Stomach (tissue), 19 donors: ENCODE measurements around the gene DBN1. TPM values are rescaled to one million over a fixed set of nuclear protein-coding genes. Genes with fewer than 3 reads are reported as not detected.

Source experiments
- DNase-seq, 2 donors: peaks; one replicate each; pipeline versions ENCODE4 v3.0.0 to v3.0.0-alpha.2; 2013 to 2019
- H3K27ac ChIP-seq, 5 donors: fragments of 200-600 bp in 4 of 5; sonication (generic) in 4 of 5; one replicate each; pipeline ENCODE4 v1.5.1; 2013 to 2019; ENCODE audit warnings: mild to moderate bottlenecking in 1 of 5, moderate library complexity in 1 of 5
- H3K27me3 ChIP-seq, 3 donors: fragments of 200-600 bp; sonication (generic); one replicate each; pipeline ENCODE4 v1.5.1; 2017 to 2019; ENCODE audit warnings: mixed run types in 1 of 3
- H3K36me3 ChIP-seq, 4 donors: fragments of 200-600 bp; sonication (generic); 1 replicate in 3 of 4; 2 replicates in 1 of 4; pipeline ENCODE4 v1.5.1; 2016 to 2019
- H3K4me1 ChIP-seq, 4 donors: fragments of 200-600 bp; sonication (generic); one replicate each; pipeline ENCODE4 v1.5.1; 2016 to 2019
- H3K4me3 ChIP-seq, 4 donors: fragments of 200-600 bp; sonication (generic) in 3 of 4; one replicate each; pipeline ENCODE4 v1.5.1; 2016 to 2019; ENCODE audit warnings: mild to moderate bottlenecking in 1 of 4
- H3K9me3 ChIP-seq, 4 donors: fragments of 200-600 bp; sonication (generic); one replicate each; pipeline ENCODE4 v1.5.1; 2016 to 2019
- CTCF ChIP-seq, 7 experiments: fragments of 450-650 bp in 4 of 7; fragments of 200-600 bp in 3 of 7; sonication (generic) in 3 of 7; IDR thresholded peaks; one replicate each; pipeline ENCODE4 v1.5.1; 2016 to 2019; ENCODE audit warnings: antibody characterized with exemption in 7 of 7, control low read depth in 2 of 7, mild to moderate bottlenecking in 1 of 7
- EP300 ChIP-seq: sonication (generic); formaldehyde crosslinking; IDR thresholded peaks from one replicate; pipeline ENCODE4 v1.6.1; 2017; ENCODE audit warnings: antibody characterized with exemption
- POLR2A ChIP-seq, 4 donors: fragments of 450-650 bp; IDR thresholded peaks; one replicate each; pipeline ENCODE4 v1.6.1; 2016; ENCODE audit warnings: antibody characterized with exemption in 4 of 4, control low read depth in 2 of 4, mild to moderate bottlenecking in 1 of 4, moderate library complexity in 1 of 4
- POLR2AphosphoS5 ChIP-seq, 3 donors: sonication (generic); formaldehyde crosslinking; IDR thresholded peaks; one replicate each; pipeline ENCODE4 v1.6.1; 2016; ENCODE audit warnings: antibody characterized with exemption in 3 of 3
- WGBS, 5 donors: extraction: QIAGEN DNeasy Blood & Tissue Kit in 3 of 5; methylation state at CpG; one replicate each; pipeline versions ENCODE4 v1.1.5 to v1.1.7; 2013 to 2018; 5-methylcytosine and 5-hydroxymethylcytosine counted together
- intact Hi-C: fragments of 100-400 bp; cut with DNase I; formaldehyde crosslinking; loops from one replicate; pipeline ENCODE4 v1.15.1; 2023; ENCODE audit warnings: low total_unique reads
- long read RNA-seq, 10 donors: transcript quantifications; one replicate each; lab custom pipeline, GENCODE V29; 2026
- polyA plus RNA-seq, 3 donors: library from polyadenylated mRNA; stranded (reverse); fragments of 200-250 nt; gene quantifications; one replicate each; pipeline ENCODE4 v1.2.3, GENCODE V29; 2013
- total RNA-seq, 5 donors: library from RNA; depleted of rRNA; stranded (reverse); fragments of >200 nt; gene quantifications; one replicate each; pipeline versions ENCODE4 v1.1.0 to v1.2.3, GENCODE V29; 2014 to 2016
- donor health status: healthy with polysubstance abuse.
- donor health status: Bipolar disorder and iron deficiency.
- donor health status: healthy.

The DBN1 gene
- total RNA-seq (10 to 100 TPM; 15.2 to 78.1 (median 53.3) TPM), polyA plus RNA-seq (10 to 100 TPM; 14.7 to 31.3 (median 22.7) TPM)
- long read RNA-seq, donor 1, partial matches to known transcripts = 5 of 9 reads
- long read RNA-seq, donor 1, other reads (novel, unspliced or antisense) = 0 of 9 reads
- long read RNA-seq, donor 2, transcript DBN1-202 (14 exons, 2,995 nt) = major isoform, 7 of 8 reads
- long read RNA-seq, donor 2, partial matches to known transcripts = 0 of 8 reads
- long read RNA-seq, donor 2, other reads (novel, unspliced or antisense) = 0 of 8 reads
- long read RNA-seq, donor 3, partial matches to known transcripts = 0 of 3 reads
- long read RNA-seq, donor 3, other reads (novel, unspliced or antisense) = 0 of 3 reads
- long read RNA-seq, donor 4, partial matches to known transcripts = 0 of 2 reads
- long read RNA-seq, donor 4, other reads (novel, unspliced or antisense) = 0 of 2 reads
- long read RNA-seq, donor 5, transcript DBN1-202 (14 exons, 2,995 nt) = major isoform, 5 of 23 reads
- long read RNA-seq, donor 5, partial matches to known transcripts = 18 of 23 reads
- long read RNA-seq, donor 5, other reads (novel, unspliced or antisense) = 0 of 23 reads
- long read RNA-seq, donor 6, transcript DBN1-202 (14 exons, 2,995 nt) = major isoform, 9 of 40 reads
- long read RNA-seq, donor 6, partial matches to known transcripts = 31 of 40 reads
- long read RNA-seq, donor 6, other reads (novel, unspliced or antisense) = 0 of 40 reads
- long read RNA-seq, donor 7, partial matches to known transcripts = 5 of 12 reads
- long read RNA-seq, donor 7, other reads (novel, unspliced or antisense) = 0 of 12 reads
- long read RNA-seq, donor 8, transcript DBN1-202 (14 exons, 2,995 nt) = major isoform, 7 of 14 reads
- long read RNA-seq, donor 8, partial matches to known transcripts = 6 of 14 reads
- long read RNA-seq, donor 8, other reads (novel, unspliced or antisense) = 0 of 14 reads
- long read RNA-seq, donor 9, partial matches to known transcripts = 34 of 37 reads
- long read RNA-seq, donor 9, other reads (novel, unspliced or antisense) = 0 of 37 reads
- long read RNA-seq, donor 10, partial matches to known transcripts = 0 of 3 reads
- long read RNA-seq, donor 10, other reads (novel, unspliced or antisense) = 0 of 3 reads

GRCh38 chr5:177473443-177474001, at the start of gene DBN1:
DBN1 (minus strand) TSS chr5:177473634; CDS start chr5:177473521, 113 bp downstream.
- no peaks in the 10 kb centered on the region for H3K9me3 ChIP-seq
- H3K4me3 ChIP-seq = peak within 1 kb of the TSS; percentile 76 to 87 (median 82)
- peak within 1 kb of the TSS; percentile 65 to 90 (median 82) for H3K27ac ChIP-seq
- 1 to 5% (median 3%) methylated on average over 8 to 68 of the region's 69 CpGs for WGBS, 5 donors
- peaks cover 20 to 89% (median 66%) of the 10 kb centered on the region in 4 donors for H3K4me1 ChIP-seq
- peaks cover 0 to 3% (median 1%) of the 10 kb centered on the region in 4 donors for H3K36me3 ChIP-seq
- TF ChIP-seq POLR2A (IDR thresholded peaks at IDR 0.05) = no peak
- TF ChIP-seq POLR2AphosphoS5 (IDR thresholded peaks at IDR 0.05) = no peak
- no peak for TF ChIP-seq EP300
- no peak for TF ChIP-seq CTCF (IDR thresholded peaks at IDR 0.05)
- intact Hi-C loops = no loop called here
- peak; percentile 49 to 91 for DNase-seq
- H3K27me3 ChIP-seq = peaks cover 0 to 22% (median 3%) of the 10 kb centered on the region in 3 donors

- intact Hi-C loops = no loop called here
- Histone ChIP-seq H3K27ac (no peak overlapping the region), H3K27me3 (no peaks in the 10 kb centered on the region), H3K4me3 (no peak overlapping the region), H3K4me1 (peaks cover 2 to 18% (median 14%) of the 10 kb centered on the region in 4 donors), H3K36me3 (peaks cover 47 to 69% (median 68%) of the 10 kb centered on the region in 4 donors), H3K9me3 (no peaks in the 10 kb centered on the region)
- no peak for DNase-seq
- TF ChIP-seq POLR2AphosphoS5 (IDR thresholded peaks at IDR 0.05) = no peak
- TF ChIP-seq EP300 = no peak
- TF ChIP-seq POLR2A (IDR thresholded peaks at IDR 0.05) = no peak
- TF ChIP-seq CTCF (IDR thresholded peaks at IDR 0.05) = no peak
- 67 to 88% (median 81%) methylated on average over 1 to 2 of the region's 2 CpGs for WGBS, 5 donors
Measured at GRCh38 chr5:177520916-177521513, 47.6 kb upstream of the DBN1 start.

GRCh38 chr5:177520271-177520670, 46.8 kb upstream of the DBN1 start:
- peaks cover 8 to 25% (median 21%) of the 10 kb centered on the region in 4 donors for H3K4me1 ChIP-seq
- no peak overlapping the region for H3K27ac ChIP-seq
- WGBS, 5 donors = 84 to 100% (median 96%) methylated on average over 3 of the region's 3 CpGs
- H3K9me3 ChIP-seq = no peaks in the 10 kb centered on the region
- peaks cover 42 to 67% (median 64%) of the 10 kb centered on the region in 4 donors for H3K36me3 ChIP-seq
- DNase-seq = no peak
- intact Hi-C loops = no loop called here
- no peak overlapping the region for H3K4me3 ChIP-seq
- no peaks in the 10 kb centered on the region for H3K27me3 ChIP-seq
- TF ChIP-seq CTCF (IDR thresholded peaks at IDR 0.05) (no peak), POLR2A (IDR thresholded peaks at IDR 0.05) (no peak), POLR2AphosphoS5 (IDR thresholded peaks at IDR 0.05) (no peak), EP300 (no peak)
